Fibroblast of skin of scalp (primary cell): Measurements from ENCODE around the gene ASAP2. TPM values are rescaled to one million over a fixed set of nuclear protein-coding genes. Genes with fewer than 3 reads are reported as not detected.

Experiments
- DNase-seq: peaks from one replicate; pipeline ENCODE4 v3.0.0-alpha.2; 2013
- polyA plus RNA-seq, 2 experiments: library from polyadenylated mRNA; unstranded; fragments of 120-200 nt; gene quantifications; one replicate each; pipeline ENCODE4 v1.2.1, GENCODE V29; 2013; ENCODE audit not compliant: insufficient read length in 2 of 2

The ASAP2 gene
- polyA plus RNA-seq (2013, experiment 1 of 2; ENCODE audit: insufficient read length) = 13.9 TPM
- 15.3 TPM for polyA plus RNA-seq (2013, experiment 2 of 2; ENCODE audit: insufficient read length)

- DNase-seq = peak; percentile 78
Observed at GRCh38 chr2:9205963-9206948, at the start of gene ASAP2. Gene ASAP2, plus strand, starts transcription at chr2:9206812. Its CDS starts 293 bp downstream, at chr2:9207105.

DNA sequence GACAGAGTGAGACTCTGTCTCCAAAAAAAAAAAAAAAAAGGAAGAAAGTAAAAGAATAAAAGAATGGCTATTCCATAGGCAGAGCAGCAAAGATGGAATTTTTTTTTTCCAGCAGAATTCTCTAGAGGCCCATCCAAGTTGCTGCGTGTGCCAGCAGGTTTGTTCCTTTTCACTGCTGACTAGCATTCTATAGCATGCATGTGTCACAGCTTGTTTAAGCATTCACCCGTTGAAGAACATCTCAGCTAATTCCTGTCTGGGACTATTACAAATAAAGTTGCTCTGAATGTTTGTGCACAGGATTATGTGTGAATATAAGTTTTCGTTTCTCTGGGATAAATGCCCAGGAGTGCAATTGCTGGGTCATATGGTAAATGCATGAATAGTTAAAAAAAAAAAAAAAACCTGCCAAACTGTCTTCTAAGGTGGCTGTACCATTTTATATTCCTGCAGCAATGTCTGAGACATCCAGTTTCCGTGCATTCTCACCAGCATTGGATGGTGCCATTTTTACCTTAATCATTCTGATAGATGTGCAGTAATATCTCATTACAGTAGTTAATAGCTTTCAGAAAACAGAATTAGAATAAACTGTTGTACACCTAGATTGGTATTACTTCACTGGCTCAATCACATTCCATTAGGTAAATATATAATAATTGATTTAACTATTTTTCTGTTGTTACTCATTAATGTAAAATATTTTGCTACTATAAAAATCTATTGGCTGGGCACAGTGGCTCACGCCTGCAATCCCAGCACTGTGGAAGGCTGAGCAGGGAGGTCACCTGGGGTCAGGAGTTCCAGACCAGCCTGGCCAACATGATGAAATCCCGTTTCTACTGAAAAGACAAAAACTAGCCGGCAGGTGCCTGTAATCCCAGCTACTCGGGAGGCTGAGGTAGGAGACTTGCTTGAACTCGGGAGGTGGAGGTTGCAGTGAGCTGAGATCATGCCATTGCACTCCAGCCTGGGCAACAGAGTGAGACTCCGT lies 47.5 kb upstream of the ASAP2 start:
- no peak for DNase-seq

DNA sequence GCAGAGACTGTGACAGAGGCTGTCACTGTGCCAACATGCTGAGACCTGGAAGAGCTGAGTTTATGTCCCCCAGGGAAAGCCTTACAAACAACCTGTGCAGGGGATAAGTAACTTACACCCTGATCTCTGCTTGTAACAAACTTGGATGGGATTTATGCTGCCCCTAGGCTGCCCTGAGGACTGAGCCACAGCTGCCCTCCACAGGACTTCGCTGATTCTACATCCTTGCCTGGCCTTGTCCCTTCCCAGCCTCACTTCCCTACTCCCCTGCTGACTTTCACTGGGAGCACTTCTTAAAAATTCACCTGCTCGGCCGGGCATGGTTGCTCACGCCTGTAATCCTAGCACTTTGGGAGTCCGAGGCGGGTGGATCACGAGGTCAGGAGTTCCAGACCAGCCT lies 45.9 kb upstream of the ASAP2 start:
- no peak for DNase-seq

GRCh38 chr2:9162841-9163240 lies 43.8 kb upstream of the ASAP2 start:
- no peak for DNase-seq

DNA sequence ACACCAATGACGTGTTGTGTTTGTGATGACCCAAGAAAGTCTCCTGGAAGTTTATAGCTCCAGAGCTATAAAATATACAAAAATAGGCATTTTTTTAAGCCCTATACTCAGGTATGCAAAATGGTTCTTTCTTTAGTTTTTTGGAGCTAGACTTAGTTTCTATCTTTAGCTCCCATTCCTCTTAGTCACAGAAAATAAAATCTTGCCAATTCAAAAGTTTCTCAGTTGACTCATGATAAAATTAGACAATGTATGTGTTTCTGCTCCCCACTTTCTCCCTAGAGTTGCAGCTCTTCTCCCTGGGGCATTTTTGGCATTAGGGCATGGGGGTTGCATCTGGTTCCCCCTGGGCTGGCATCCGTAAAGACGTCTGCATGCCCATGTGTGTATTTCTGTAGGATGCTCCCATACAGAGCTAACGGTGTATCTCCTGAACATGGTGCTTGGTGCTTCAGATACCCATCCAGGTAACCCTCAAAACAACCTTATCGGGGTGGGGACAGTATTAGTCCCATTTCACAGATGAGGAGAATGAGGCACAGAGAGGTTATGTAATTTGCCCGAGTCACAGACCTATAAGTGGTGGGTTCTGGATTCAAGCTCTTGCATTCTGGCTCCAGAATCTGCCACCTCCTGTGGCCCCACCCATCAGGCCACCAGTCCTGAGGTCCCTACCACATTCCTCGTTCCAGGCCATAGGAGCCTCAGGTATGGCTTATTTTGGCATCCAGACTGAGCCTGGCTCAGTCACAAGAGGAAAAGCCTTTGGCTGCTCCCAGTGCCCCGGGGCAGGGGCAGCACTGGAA lies 43.1 kb upstream of the ASAP2 start:
- DNase-seq = peak; percentile 84

- no peak for DNase-seq
Observed at GRCh38 chr2:9164112-9164608, 42.5 kb upstream of the ASAP2 start.

- DNase-seq = no peak
Observed at GRCh38 chr2:9165625-9166024, 41.0 kb upstream of the ASAP2 start.

- no peak for DNase-seq
Observed at GRCh38 chr2:9166579-9167377, 39.8 kb upstream of the ASAP2 start.

- DNase-seq = peak; percentile 31
Observed at GRCh38 chr2:9167718-9168657, 38.6 kb upstream of the ASAP2 start.

DNA sequence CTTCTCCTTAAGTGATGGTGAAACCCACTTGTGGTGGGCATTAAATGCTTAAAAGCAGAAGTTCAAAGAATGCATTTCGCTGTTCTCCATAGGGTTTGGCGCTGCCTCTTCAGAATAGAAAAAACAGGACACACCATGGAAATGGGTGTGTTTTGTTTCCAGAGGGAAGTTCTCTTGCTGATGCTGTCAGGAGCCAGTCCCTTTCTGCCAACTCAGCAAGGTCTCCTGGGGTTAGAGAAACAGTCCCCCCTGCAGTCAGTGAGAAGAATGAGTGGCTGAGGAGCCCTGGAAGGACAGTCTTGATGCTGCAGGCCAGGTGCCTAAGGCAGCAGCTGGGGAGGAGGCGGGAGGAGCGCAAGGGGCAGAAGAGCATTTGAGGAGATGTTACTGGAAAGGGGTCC lies 37.8 kb upstream of the ASAP2 start:
- peak; percentile 40 for DNase-seq

GRCh38 chr2:9169349-9170107 lies 37.1 kb upstream of the ASAP2 start:
- no peak for DNase-seq

DNA sequence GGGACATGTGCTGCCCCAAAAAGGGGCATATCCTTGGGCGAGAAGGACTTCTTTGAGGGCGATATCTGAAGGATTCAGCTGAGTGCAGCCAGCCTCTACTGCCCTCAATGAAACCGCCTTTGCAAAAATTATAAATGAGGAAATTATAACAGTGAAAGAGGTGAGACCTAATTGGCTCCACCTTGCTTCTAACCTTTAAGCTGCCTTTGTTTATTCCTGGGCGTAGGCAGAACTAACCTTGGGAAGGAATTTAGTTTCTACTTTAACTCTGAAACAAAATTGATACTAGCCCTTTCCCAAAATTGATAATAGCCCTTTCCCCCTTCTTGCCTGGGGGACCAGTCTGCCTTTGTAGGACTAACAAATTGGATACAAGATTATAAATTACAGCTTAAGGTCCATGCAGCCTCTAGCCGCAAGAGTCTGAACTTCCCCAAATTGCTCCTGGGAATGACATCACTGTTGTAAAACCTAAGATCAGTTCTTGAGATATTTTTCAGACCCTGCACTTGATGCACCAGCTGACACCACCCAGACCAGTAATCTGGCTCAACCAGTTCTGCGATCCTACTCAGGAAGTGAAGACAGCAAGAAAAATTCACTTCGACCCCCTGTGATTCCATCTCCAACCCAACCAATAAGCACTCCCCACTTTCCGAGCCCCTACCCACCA lies 36.0 kb upstream of the ASAP2 start:
- DNase-seq = no peak

DNA sequence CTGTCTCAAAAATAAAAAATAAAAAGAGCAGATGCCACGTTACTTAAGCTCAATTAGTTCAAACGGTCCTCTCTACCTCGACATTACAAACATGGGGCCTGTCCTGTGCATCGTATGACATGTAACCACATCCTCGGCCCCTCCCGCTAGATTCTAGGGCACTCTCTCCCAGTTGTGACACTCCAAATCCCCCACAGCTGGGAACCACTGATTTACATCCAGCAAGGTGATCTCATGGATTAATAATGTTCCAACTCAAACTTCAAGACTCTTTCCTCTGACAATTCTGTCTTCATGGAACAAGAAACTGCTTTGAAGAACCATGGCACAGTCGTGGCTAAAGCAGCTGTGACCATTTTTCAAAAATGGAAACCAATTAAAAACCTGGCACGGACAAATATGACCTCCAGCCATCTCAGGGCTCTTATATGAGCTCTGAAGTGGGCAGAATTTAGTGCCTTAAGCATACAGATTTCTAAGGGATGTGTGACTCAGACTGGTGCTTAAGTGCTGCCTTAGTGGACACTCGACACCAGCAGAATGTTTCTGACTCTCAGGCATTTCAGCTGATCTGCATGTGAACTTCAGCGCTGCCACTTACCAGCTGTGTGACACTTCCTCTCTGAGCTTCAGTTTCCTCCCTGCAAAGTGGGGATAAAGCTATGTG lies 31.7 kb upstream of the ASAP2 start:
- peak; percentile 79 for DNase-seq

DNA sequence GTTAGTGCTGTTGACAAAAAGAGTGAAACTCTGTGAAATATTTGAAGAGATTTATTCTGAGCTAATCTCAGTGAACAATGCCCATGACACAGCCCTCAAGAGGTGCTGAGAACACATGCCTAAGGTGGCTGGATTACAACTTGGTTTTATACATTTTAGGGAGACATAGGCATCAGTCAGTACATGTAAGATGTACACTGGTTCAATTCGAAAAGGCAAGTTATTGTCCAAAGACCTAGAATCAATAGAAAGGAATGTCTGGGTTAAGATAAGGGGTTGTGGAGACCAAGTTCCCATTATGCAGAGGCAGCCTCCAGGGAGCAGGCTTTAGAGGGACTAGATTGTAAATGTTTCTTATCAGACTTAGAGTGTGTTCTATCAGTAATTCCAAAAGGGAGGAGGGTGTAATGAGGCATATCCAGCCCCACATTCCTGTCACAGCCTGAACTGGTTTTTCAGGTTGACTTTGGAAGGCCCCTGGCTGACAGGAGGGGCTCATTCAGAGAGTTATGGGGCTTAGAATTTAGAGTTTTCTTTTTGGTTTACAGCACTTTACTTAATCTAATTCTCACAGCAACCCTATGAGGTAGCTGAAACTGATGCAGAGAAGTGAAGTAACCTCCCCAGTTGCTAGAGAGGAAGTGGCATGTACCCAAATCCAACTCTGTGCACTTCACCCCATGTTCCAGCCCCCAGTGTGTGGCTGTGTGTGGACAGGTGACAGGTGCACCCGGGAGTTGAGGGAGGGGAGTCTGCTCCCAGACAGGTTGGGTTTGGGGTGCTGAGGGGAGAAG lies 28.3 kb upstream of the ASAP2 start:
- DNase-seq = peak; percentile 26

GRCh38 chr2:9178904-9179571 lies 27.6 kb upstream of the ASAP2 start:
- DNase-seq = peak; percentile 51

DNA sequence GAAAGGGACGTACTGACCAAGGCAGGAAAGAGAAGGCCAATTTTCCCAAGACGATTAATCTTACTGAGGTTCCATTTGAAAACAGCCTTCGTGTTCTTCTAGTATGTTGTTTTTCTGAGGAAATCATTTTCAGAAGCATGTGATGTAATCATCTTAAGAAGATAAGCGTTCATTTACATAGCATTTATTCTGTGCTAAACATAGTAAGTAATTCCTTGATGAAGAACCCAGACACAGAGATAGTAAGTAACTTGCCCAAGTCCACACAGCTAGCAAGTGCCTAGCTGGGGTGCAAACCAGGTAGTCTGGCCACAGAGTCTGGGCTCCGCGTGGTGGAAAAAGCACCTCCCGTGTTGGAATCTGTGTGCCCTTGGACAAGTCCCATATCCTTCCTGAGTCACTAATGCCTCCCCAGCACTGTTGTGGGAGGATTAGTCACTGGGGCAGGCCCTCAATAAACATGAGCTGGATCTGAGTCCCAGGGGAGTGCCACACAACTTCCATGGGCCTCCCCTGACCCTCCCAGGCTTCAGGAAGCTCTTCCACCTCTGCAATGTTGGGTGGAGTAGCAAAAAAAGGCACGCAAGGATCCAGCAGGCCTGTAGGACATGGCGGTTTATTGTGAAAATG lies 26.9 kb upstream of the ASAP2 start:
- DNase-seq = peak; percentile 84
